Stimulated activated CD8-positive, alpha-beta memory T cell treated with anti-CD3 and anti-CD28 coated beads, Interleukin-12 subunit alpha, Interleukin-12 subunit beta, amount 100 ng/mL, for 4 hours (primary cell): ENCODE measurements around the gene DHX34.

Experiments
- DNase-seq: peaks from one replicate; pipeline ENCODE4 v3.0.0-alpha.2; 2020; ENCODE audit warnings: low read depth

The DHX34 gene

GRCh38 chr19:47418692-47419029, 69.5 kb downstream of the DHX34 start:
- no peak for DNase-seq

DNA sequence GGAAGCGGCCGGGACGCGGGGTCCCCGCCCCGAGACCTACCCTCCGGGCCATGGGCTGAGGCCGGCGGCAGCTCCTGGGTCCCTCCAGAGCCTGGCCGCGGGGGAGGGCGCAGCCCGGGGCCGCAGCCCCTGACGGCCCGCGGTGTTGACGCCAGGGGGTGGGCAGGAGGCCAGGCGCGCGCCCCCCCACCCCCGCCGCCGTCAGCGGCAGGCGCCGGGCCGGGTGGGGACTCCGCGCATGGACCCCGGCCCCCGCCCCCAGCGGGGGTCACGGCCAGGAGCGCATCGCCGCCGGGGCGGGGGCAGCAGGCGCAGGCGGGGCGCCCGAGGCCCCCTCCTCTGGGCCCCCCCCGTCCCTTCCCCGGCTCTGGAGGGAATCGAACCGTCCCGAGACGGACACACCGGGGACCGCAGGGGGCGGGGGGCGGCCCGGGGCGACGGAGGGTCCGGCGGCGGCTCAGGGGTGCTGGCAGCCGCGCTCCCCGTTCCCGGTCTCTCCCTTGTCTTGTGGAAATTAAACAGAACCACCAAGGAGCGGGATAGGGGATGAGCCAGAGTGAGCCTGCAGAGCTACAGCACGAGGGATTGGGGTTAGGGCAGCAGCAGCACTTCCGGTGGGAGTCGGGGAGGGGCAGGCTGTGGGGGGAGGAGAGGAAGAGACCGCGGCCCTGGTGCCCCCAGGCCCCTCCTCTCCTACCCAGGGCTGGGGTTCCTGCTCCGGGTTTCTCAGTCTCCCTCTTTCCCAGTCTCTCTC, 70.1 kb downstream of the DHX34 start, which contains the start of gene MEIS3:
Gene MEIS3, minus strand, starts transcription at position 498 of the 754 bp plus-strand sequence. Its CDS starts 446 bp downstream, at position 52.
- no peak for DNase-seq

DNA sequence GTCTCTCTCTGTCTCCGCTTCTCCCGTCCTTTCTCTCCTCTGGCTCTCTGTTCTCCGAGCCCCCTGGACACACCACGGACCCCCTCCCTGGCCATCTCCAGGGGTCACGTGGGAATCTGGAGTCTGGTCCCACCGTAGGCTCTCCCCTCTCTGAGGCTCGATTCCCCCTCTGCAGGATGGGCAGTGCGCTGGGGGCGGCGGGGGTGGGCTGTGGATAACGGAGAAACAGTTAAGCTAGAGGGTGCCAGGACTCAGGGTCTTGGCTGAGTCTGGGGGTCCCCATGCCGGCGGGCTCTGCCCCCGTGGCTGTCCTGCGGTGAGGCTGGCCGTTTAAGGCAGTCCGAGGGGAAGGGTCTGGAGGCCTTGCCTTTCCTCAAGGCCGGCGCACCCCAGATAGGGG, 70.7 kb downstream of the DHX34 start:
- DNase-seq: no peak

DNA sequence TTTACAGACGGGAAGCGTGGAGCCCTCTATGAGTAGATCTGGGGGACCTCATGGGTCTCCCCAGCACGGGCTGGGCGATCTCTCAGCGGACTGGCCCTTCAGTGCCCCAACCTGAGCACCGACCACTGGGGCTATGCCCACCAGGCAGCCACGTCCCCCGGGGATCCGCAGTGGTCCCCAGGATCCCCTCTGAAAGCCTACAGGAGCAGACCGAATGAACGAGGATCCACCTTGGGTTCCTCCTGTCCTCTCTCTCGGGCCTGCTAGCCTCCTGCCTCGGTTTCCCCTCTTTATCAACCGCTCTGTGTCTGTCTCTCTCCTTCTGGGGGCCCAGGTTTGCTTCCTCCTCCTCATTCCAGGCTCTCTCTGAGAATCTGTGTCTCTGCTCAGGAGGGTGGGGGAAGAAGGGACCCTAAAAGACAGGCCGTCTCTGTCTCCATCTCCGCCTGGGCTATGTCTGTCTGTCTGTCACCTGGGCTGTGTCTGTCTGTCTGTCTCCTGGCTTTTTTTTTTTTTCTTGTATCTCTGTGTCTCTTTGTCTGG, 72.2 kb downstream of the DHX34 start:
- DNase-seq: no peak

- no peak for DNase-seq
Observed at GRCh38 chr19:47421844-47422395, 72.8 kb downstream of the DHX34 start.

DNA sequence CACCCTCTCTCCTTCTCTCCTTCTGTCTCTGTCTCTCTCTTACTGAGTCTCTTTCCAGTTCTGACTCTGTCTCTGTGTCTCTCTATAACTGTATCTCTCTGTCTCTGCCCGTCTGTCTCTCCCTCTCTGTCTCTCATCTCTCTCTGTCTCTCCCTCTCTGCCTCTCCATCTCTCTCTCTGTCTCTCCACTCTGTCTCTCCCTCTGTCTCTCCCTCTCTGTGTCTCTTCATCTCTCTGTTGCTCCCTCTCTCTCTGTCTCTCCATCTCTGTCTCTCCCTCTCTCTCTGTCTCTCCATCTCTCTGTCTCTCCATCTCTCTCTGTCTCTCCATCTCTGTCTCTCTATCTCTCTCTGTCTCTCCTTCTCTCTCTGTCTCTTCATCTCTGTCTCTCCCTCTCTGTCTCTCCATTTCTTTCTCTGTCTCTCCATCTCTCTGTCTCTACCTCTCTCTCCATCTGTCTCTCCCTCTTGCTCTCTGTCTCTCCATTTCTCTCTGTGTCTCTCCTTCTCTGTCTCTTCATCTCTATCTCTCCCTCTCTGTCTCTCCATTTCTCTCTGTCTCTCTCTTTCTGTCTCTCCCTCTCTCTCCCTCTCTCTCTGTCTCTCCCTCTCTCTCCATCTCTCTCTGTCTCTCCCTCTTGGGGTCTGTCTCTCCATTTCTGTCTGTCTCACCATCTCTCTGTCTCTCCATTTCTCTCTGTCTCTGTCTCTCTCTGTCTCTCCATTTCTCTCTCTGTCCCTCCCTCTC, 73.5 kb downstream of the DHX34 start:
- DNase-seq: no peak

DNA sequence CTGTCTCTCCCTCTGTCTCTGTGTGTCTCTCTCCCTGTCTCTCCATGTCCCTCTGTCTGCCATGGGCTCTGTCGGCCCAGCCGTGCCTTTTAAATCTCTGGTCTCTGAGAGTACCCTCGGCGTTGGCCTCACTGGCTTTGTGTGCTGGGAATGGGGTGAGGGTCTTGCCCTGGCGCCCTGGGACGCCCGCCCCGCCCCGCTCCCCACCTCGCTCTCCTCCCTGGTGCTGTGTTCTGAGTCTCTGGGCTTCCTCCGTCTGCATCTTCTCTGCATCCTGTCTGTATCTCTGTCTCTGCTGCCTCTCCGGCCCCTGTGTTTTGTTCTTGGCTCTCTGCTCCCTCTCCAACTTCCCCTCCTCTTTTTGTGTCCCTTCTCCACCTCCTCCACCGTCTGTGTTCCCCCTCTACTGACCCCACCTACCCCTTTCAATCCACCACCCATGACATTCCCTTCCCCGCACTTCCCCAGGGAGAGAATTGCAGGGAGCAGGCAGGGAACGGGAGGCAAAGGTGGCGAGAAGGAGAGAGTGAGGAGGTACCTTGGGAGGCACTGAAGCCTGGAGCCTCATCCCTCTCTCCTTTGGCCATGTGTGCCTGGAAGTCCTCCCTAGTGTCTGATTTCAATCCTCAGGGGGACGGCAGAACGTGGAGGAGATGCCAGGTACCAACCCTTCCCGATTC, 74.2 kb downstream of the DHX34 start:
- no peak for DNase-seq

- no peak for DNase-seq
Observed at GRCh38 chr19:47427241-47428176, 78.4 kb downstream of the DHX34 start.

- peak; percentile 55 for DNase-seq
Observed at GRCh38 chr19:47428177-47428894, 79.2 kb downstream of the DHX34 start.

DNA sequence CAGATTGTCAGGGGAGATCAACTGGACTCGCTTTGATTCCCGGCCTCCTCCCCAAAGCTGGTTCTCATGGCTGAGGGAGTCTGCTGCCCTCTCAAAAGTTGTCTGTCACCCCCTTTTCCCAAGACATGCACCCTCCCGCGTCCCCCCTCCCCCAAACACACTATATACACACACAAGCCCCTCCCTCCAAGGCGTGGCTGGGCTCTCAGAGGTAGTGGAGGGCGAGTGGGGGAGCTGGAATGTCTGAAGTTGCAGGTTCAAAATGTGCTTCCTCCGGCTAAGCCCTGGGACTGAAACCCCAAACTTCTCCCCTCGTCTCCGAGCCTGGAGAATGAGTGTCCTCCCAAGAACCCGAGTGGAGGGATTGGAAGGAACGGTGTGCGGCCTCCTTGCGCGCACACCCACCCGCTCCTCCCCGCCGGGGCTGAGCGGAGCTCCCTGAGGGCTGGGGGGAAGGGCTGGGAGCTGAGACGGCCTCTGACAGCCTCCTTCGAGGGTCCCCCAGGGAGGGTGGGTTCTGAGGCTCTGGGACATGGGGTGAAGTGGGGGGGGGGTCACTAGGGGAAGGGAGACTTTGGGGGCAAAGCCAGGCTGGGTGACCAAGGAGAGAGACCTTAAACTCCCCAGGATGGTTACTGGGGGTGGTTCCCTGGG, 80.2 kb downstream of the DHX34 start:
- no peak for DNase-seq

- no peak for DNase-seq
Observed at GRCh38 chr19:47430041-47430802, 81.1 kb downstream of the DHX34 start.

GRCh38 chr19:47432091-47432490, 83.0 kb downstream of the DHX34 start:
- no peak for DNase-seq
